Neural crest cell (in vitro differentiated cells): ENCODE results near the gene APPL2. TPM values are rescaled to one million over a fixed set of nuclear protein-coding genes. Genes with fewer than 3 reads are reported as not detected.

Experiments used
- DNase-seq: peaks from one replicate; pipeline ENCODE4 v3.0.0; 2021; ENCODE audit warnings: low read depth, mixed read lengths, low spot score
- H3K27ac Mint-ChIP-seq: one replicate; pipeline ENCODE4 v1.8.0; 2021; ENCODE audit warnings: mild to moderate bottlenecking, mixed read lengths; ENCODE audit not compliant: unreplicated experiment
- H3K27me3 Mint-ChIP-seq: 2 replicates; pipeline ENCODE4 v1.8.0; 2021; ENCODE audit warnings: low read depth, mild to moderate bottlenecking, mixed read lengths
- H3K36me3 Mint-ChIP-seq: 2 replicates; pipeline ENCODE4 v1.8.0; 2021; ENCODE audit warnings: low read depth, mild to moderate bottlenecking, mixed read lengths
- H3K4me1 Mint-ChIP-seq: 2 replicates; pipeline ENCODE4 v1.8.0; 2021; ENCODE audit warnings: mixed read lengths
- H3K4me3 Mint-ChIP-seq: one replicate; pipeline ENCODE4 v1.8.0; 2021; ENCODE audit warnings: mild to moderate bottlenecking, mixed read lengths
- H3K9me3 Mint-ChIP-seq: 2 replicates; pipeline ENCODE4 v1.8.0; 2021; ENCODE audit warnings: mixed read lengths
- CTCF ChIP-seq: fragments of 200-600 bp; sonication (generic); conservative IDR thresholded peaks from 2 replicates; pipeline ENCODE4 v1.5.0; 2021; ENCODE audit warnings: antibody characterized with exemption, mild to moderate bottlenecking
- total RNA-seq: library from RNA; stranded (reverse); gene quantifications from 2 replicates; pipeline ENCODE4 v1.2.1, GENCODE V29; 2021

APPL2 gene
- total RNA-seq, 1 donor from 2014 or later = 51.8 TPM

DNA sequence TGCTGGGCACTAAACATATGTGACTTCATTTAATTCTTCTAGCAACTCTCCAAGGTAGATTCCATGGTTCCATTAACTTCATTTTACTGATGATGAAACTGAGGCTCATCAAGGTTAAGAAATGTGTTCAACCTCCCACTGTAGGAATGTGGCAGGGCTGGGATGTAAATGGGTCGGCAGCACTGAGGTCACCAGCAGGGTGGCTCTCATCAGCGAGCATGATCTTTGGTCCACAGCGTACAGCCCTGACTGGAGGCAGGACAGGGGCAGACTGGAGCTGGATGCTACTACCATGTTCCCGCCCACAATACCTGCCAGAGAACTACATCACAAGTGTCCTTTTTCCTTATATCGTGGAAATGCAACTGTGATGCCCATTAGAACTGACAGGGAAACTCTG lies 4.6 kb downstream of the APPL2 start:
- peaks cover 76% of the 10 kb centered on the region for H3K4me1 Mint-ChIP-seq

GRCh38 chr12:105229371-105229770 lies 6.6 kb downstream of the APPL2 start:
- DNase-seq = no peak
- no peak for TF ChIP-seq CTCF
- no peak overlapping the region for H3K27ac Mint-ChIP-seq
- H3K4me3 Mint-ChIP-seq = no peak overlapping the region
- no peaks in the 10 kb centered on the region for H3K9me3 Mint-ChIP-seq
- H3K36me3 Mint-ChIP-seq = peaks cover 8% of the 10 kb centered on the region
- H3K4me1 Mint-ChIP-seq = peaks cover 63% of the 10 kb centered on the region
- no peaks in the 10 kb centered on the region for H3K27me3 Mint-ChIP-seq

More for the DNA sequence above, 4.6 kb downstream of the APPL2 start:
- peak overlapping the region; percentile 15 for H3K4me3 Mint-ChIP-seq
- no peak for DNase-seq
- no peaks in the 10 kb centered on the region for H3K27me3 Mint-ChIP-seq
- peaks cover 8% of the 10 kb centered on the region for H3K36me3 Mint-ChIP-seq
- H3K9me3 Mint-ChIP-seq = no peaks in the 10 kb centered on the region
- no peak overlapping the region for H3K27ac Mint-ChIP-seq
- TF ChIP-seq CTCF = no peak

- DNase-seq = no peak
- H3K27ac Mint-ChIP-seq = no peak overlapping the region
- H3K4me3 Mint-ChIP-seq = peak overlapping the region; percentile 11
- H3K9me3 Mint-ChIP-seq = no peaks in the 10 kb centered on the region
- H3K4me1 Mint-ChIP-seq = peaks cover 58% of the 10 kb centered on the region
- no peak for TF ChIP-seq CTCF
- H3K36me3 Mint-ChIP-seq = peaks cover 8% of the 10 kb centered on the region
- H3K27me3 Mint-ChIP-seq = no peaks in the 10 kb centered on the region
Measured at GRCh38 chr12:105228966-105229365, 7.0 kb downstream of the APPL2 start.

DNA sequence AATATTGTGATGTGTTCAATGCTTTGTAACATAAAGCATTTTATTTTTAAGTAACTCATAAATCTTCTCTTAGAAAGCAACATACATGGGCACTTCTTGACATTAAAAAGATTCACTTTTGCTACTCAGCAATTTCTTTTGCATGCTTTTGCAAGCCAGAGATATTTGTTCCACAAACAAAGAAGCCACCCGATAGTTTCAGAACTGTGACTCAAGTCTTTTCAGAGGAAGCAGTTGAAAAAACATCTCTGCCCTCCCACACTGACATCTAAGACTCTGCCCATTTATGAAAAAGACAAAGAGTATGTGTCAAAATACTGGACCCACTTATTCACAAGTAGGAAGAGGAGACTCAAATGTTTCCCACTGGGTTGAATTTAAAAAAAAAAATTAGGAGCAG lies 7.5 kb downstream of the APPL2 start:
- Mint-ChIP-seq H3K36me3 (peaks cover 8% of the 10 kb centered on the region), H3K27me3 (no peaks in the 10 kb centered on the region), H3K4me3 (peak overlapping the region; percentile 11), H3K9me3 (no peaks in the 10 kb centered on the region), H3K27ac (peak overlapping the region; percentile 89), H3K4me1 (peaks cover 54% of the 10 kb centered on the region)
- no peak for DNase-seq
- no peak for TF ChIP-seq CTCF

GRCh38 chr12:105227879-105228278 lies 8.1 kb downstream of the APPL2 start:
- Mint-ChIP-seq H3K9me3 (no peaks in the 10 kb centered on the region), H3K36me3 (peaks cover 8% of the 10 kb centered on the region), H3K4me3 (no peak overlapping the region), H3K4me1 (peaks cover 48% of the 10 kb centered on the region), H3K27ac (peak overlapping the region; percentile 39), H3K27me3 (no peaks in the 10 kb centered on the region)
- no peak for DNase-seq
- TF ChIP-seq CTCF = no peak

GRCh38 chr12:105226219-105226618 lies 9.8 kb downstream of the APPL2 start:
- peaks cover 37% of the 10 kb centered on the region for H3K4me1 Mint-ChIP-seq
- H3K9me3 Mint-ChIP-seq = no peaks in the 10 kb centered on the region
- H3K27me3 Mint-ChIP-seq = no peaks in the 10 kb centered on the region
- peaks cover 8% of the 10 kb centered on the region for H3K36me3 Mint-ChIP-seq
- H3K27ac Mint-ChIP-seq = no peak overlapping the region
- TF ChIP-seq CTCF = no peak
- DNase-seq = no peak
- no peak overlapping the region for H3K4me3 Mint-ChIP-seq
